Kidney epithelial cell (primary cell): Measurements from ENCODE around the gene CLNK. TPM values are rescaled to one million over a fixed set of nuclear protein-coding genes. Genes with fewer than 3 reads are reported as not detected.

ENCODE experiments used
- DNase-seq: peaks from one replicate; pipeline ENCODE4 v3.0.0-alpha.2; 2010; ENCODE audit warnings: low read depth
- H3K27me3 ChIP-seq: 2 replicates; pipeline ENCODE4 v1.6.0; 2011; ENCODE audit warnings: low read length; ENCODE audit not compliant: control insufficient read depth, insufficient read depth
- H3K36me3 ChIP-seq: 2 replicates; pipeline ENCODE4 v1.5.1; 2011; ENCODE audit warnings: low read length; ENCODE audit not compliant: control insufficient read depth, insufficient read depth
- H3K4me3 ChIP-seq: 2 replicates; pipeline ENCODE4 v1.5.1; 2011; ENCODE audit warnings: low read depth, mild to moderate bottlenecking, control low read depth, low read length
- CTCF ChIP-seq: IDR thresholded peaks from 2 replicates; pipeline ENCODE4 v1.5.1; 2011; ENCODE audit warnings: mild to moderate bottlenecking, moderate library complexity, low read length, control low read depth, inconsistent platforms; ENCODE audit not compliant: insufficient read depth, poor library complexity, severe bottlenecking
- total RNA-seq: library from RNA; depleted of rRNA; stranded (reverse); fragments of >200 nt; gene quantifications from 2 replicates; pipeline ENCODE4 v1.2.3, GENCODE V29; 2015

CLNK gene
- total RNA-seq, 1 donor from 2014 or later, result not detected

GRCh38 chr4:10731162-10731561 is 46.6 kb upstream of the CLNK start:
- DNase-seq, result no peak
- Histone ChIP-seq H3K27me3 (no peaks in the 10 kb centered on the region), H3K36me3 (no peaks in the 10 kb centered on the region), H3K4me3 (no peak overlapping the region)
- no peak for TF ChIP-seq CTCF

- Histone ChIP-seq H3K4me3 (no peak overlapping the region), H3K36me3 (no peaks in the 10 kb centered on the region), H3K27me3 (no peaks in the 10 kb centered on the region)
- TF ChIP-seq CTCF, result no peak
- DNase-seq, result no peak
Measured at GRCh38 chr4:10730590-10730989, 46.0 kb upstream of the CLNK start.

- no peak for DNase-seq
- H3K27me3 ChIP-seq, result no peaks in the 10 kb centered on the region
- no peaks in the 10 kb centered on the region for H3K36me3 ChIP-seq
- no peak overlapping the region for H3K4me3 ChIP-seq
- TF ChIP-seq CTCF, result no peak
Measured at GRCh38 chr4:10730019-10730418, 45.5 kb upstream of the CLNK start.

GRCh38 chr4:10729366-10729765 is 44.8 kb upstream of the CLNK start:
- Histone ChIP-seq H3K27me3 (no peaks in the 10 kb centered on the region), H3K36me3 (no peaks in the 10 kb centered on the region), H3K4me3 (no peak overlapping the region)
- TF ChIP-seq CTCF, result no peak
- DNase-seq, result no peak

- H3K27me3 ChIP-seq, result no peaks in the 10 kb centered on the region
- no peak overlapping the region for H3K4me3 ChIP-seq
- no peaks in the 10 kb centered on the region for H3K36me3 ChIP-seq
- TF ChIP-seq CTCF, result no peak
- DNase-seq, result no peak
Measured at GRCh38 chr4:10728016-10728415, 43.4 kb upstream of the CLNK start.

- H3K36me3 ChIP-seq, result no peaks in the 10 kb centered on the region
- no peak for TF ChIP-seq CTCF
- no peak for DNase-seq
- no peaks in the 10 kb centered on the region for H3K27me3 ChIP-seq
- no peak overlapping the region for H3K4me3 ChIP-seq
Measured at GRCh38 chr4:10727140-10727880, 42.7 kb upstream of the CLNK start.
